Activated naive CD4-positive, alpha-beta T cell treated with anti-CD3 and anti-CD28 coated beads, Interleukin-2, amount 50 U/mL, for 16 hours (primary cell): ENCODE data around the gene TNFRSF14.

ENCODE experiments used
- DNase-seq: peaks from one replicate; pipeline ENCODE4 v3.0.0-alpha.2; 2020

The TNFRSF14 gene

GRCh38 chr1:2556277-2556677 is at the start of gene TNFRSF14:
TNFRSF14 (plus strand) TSS chr1:2556371; CDS start chr1:2556665, 294 bp downstream.
- peak; percentile 76 for DNase-seq

GRCh38 chr1:2506901-2507565 is 49.1 kb upstream of the TNFRSF14 start:
- DNase-seq, result no peak

- DNase-seq, result no peak
Observed at GRCh38 chr1:2507744-2508155, 48.4 kb upstream of the TNFRSF14 start.

- DNase-seq, result no peak
Observed at GRCh38 chr1:2508180-2508579, 48.0 kb upstream of the TNFRSF14 start.

- no peak for DNase-seq
Observed at GRCh38 chr1:2508751-2509150, 47.4 kb upstream of the TNFRSF14 start.

GRCh38 chr1:2509589-2509988 is 46.6 kb upstream of the TNFRSF14 start:
- no peak for DNase-seq

GRCh38 chr1:2510366-2511155 is 45.6 kb upstream of the TNFRSF14 start:
- DNase-seq, result no peak

- DNase-seq, result no peak
Observed at GRCh38 chr1:2512862-2513421, 43.2 kb upstream of the TNFRSF14 start.

- no peak for DNase-seq
Observed at GRCh38 chr1:2513939-2514652, 42.1 kb upstream of the TNFRSF14 start.

- no peak for DNase-seq
Observed at GRCh38 chr1:2514863-2515762, 41.1 kb upstream of the TNFRSF14 start.

- no peak for DNase-seq
Observed at GRCh38 chr1:2515763-2516080, 40.4 kb upstream of the TNFRSF14 start.

- DNase-seq, result no peak
Observed at GRCh38 chr1:2516124-2516523, 40.0 kb upstream of the TNFRSF14 start.

- no peak for DNase-seq
Observed at GRCh38 chr1:2516946-2517345, 39.2 kb upstream of the TNFRSF14 start.

- DNase-seq, result no peak
Observed at GRCh38 chr1:2517966-2518365, 38.2 kb upstream of the TNFRSF14 start.

- no peak for DNase-seq
Observed at GRCh38 chr1:2518528-2518927, 37.6 kb upstream of the TNFRSF14 start.

GRCh38 chr1:2519029-2519685 is 37.0 kb upstream of the TNFRSF14 start:
- no peak for DNase-seq

- no peak for DNase-seq
Observed at GRCh38 chr1:2519729-2520128, 36.4 kb upstream of the TNFRSF14 start.

- DNase-seq, result no peak
Observed at GRCh38 chr1:2520206-2520605, 36.0 kb upstream of the TNFRSF14 start.

GRCh38 chr1:2520806-2521205 is 35.4 kb upstream of the TNFRSF14 start:
- no peak for DNase-seq

GRCh38 chr1:2522230-2522629 is 33.9 kb upstream of the TNFRSF14 start:
- DNase-seq, result no peak

GRCh38 chr1:2523191-2523890 is 32.8 kb upstream of the TNFRSF14 start:
- no peak for DNase-seq
